Activated naive CD4-positive, alpha-beta T cell treated with anti-CD3 and anti-CD28 coated beads, Interleukin-2, amount 50 U/mL, for 72 hours (primary cell): ENCODE measurements around the gene TBC1D1. TPM values are rescaled to one million over a fixed set of nuclear protein-coding genes. Genes with fewer than 3 reads are reported as not detected.
A peak's percentile ranks its signal among the peaks of the same experiment; 100 is the strongest.

ENCODE experiments used
- ATAC-seq, 2 donors: fragments of 150-1000 bp; cut with Tn5 transposase; 2 replicates each; pipeline ENCODE4 v1.10.0; 2021; ENCODE audit warnings: mild to moderate bottlenecking in 2 of 2, moderate library complexity in 2 of 2
- DNase-seq, 2 donors: peaks; one replicate each; pipeline ENCODE4 v3.0.0; 2021 to 2022; ENCODE audit warnings: low spot score in 2 of 2
- H3K27ac Mint-ChIP-seq, 2 donors: one replicate each; pipeline ENCODE4 v1.8.0; 2022; ENCODE audit warnings: mild to moderate bottlenecking in 2 of 2, mixed read lengths in 2 of 2
- H3K36me3 Mint-ChIP-seq, 2 donors: one replicate each; pipeline ENCODE4 v1.8.0; 2022; ENCODE audit warnings: mixed read lengths in 2 of 2
- H3K9me3 Mint-ChIP-seq, 2 donors: one replicate each; pipeline ENCODE4 v1.8.0; 2022; ENCODE audit warnings: mixed read lengths in 2 of 2
- total RNA-seq, 2 donors: library from RNA; stranded (reverse); gene quantifications; one replicate each; pipeline ENCODE4 v1.2.3, GENCODE V29; 2022

Gene TBC1D1
- total RNA-seq, 2 donors from 2014 or later: 47.1 to 68.6 TPM

DNA sequence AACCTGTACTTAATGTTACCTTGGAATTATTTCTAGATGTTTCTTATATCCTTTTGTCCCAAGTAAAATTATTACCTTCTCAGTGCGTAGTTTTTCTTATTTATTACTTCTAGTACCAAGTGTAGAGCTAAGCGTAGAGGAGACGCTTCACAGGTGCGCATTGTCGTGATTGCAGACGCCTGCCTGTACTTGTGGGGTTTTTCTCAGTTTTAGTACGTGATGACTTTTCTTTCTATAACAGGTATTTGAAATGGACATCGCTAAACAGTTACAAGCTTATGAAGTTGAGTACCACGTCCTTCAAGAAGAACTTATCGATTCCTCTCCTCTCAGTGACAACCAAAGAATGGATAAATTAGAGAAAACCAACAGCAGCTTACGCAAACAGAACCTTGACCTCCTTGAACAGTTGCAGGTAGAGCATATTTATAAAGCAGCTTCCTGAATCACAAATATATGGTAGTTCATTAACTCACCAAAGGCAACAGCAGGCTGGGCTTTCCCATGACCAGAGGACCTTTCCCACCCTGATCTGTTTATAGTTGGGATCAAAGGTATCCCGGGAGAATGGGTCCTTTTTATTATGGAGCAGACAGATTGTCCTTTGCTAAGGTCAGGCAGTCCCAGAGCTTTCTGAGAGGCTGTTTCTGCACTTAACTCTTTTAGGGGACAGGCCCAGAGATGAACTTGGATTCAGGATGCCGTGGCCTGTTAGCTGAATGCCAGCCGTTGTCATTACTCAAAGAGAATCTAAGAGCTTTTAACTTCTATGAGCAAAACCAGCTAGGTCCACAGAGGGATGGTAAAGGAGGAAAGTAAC, 242.2 kb downstream of the TBC1D1 start:
- DNase-seq (no peak), ATAC-seq (no peak)
- Mint-ChIP-seq H3K27ac (peak overlapping the region; percentile 97 to 99), H3K36me3 (peaks cover 24 to 27% of the 10 kb centered on the region in 2 donors), H3K9me3 (no peaks in the 10 kb centered on the region)

DNA sequence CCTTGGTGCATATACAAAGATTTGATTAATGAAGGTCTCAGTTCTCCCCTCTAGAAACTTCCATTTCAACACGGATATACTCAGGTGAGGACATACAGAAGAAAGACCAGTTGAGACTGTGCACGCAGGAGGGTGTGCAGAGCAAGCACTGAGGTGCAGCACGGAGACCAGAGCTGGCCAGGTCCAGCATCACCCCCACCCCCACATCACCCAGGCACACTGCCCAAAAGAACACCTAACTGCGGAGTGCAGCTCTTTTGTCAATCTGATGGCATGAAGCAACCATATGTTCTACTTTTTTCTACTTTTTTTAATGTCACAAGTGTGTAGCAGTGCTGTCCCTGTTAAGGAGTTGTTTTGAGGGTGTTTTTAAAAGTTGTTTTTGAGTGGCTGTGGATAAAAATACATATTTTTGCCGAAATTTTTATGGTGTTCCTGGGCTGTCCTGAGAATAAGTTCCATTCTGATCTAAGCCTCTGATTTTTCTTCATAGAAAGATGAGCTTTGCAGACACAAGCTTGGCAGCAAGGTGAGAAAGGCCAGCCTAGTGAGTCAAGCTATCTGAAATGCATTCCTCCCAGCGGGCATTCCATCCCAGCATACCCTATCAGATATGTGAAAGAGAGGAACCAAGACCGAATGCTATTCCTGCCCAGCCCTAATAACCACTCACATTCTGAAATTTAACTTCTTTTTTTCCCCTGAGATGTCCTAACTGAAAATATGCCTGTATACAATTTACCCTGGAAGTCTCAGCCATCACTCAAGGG, 243.0 kb downstream of the TBC1D1 start:
- DNase-seq: no peak
- Mint-ChIP-seq H3K36me3 (peaks cover 29 to 30% of the 10 kb centered on the region in 2 donors), H3K27ac (peak overlapping the region in 1 of 2 donors; percentile 29), H3K9me3 (no peaks in the 10 kb centered on the region)
- ATAC-seq: no peak

DNA sequence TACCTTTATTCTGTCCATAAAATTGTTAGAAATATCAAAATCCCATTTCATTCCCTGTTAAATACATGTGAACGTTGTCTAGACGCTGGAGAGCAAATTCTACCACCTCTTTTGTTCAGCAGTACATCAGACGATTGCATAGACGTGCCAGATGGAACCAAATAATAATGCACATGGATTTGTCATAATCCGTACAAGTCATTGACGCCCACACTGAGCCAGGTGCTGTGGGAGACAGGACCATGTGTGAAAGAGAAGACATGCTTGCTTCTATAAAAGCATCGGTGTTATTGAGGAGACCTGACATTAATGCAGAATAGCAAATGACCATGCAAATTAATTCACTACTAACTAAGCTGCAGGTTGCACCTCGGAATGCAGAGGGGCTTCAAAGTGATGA, 244.3 kb downstream of the TBC1D1 start:
- Mint-ChIP-seq H3K9me3 (no peaks in the 10 kb centered on the region), H3K27ac (no peak overlapping the region), H3K36me3 (peaks cover 41 to 42% of the 10 kb centered on the region in 2 donors)
- DNase-seq (no peak), ATAC-seq (no peak)

DNA sequence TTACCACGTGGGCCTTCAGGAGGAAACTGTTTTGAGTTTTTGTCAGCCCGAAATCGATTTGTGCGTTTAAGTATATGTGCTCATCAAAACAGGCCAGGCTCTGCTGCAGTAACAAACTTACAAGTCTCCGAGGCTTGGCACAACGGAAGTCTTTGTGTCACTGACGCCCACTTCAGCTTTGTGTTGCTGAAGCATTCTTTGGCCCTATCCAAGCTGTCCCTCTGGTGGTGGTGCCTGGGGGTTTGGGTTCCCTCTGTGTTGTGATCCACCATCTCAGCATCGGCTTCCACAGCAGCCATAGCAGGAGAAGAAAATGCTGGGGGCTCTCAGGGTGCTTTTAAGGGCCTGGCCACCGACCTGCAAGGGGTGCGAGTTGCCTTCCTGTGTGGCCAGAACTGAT, 245.7 kb downstream of the TBC1D1 start:
- DNase-seq: no peak

DNA sequence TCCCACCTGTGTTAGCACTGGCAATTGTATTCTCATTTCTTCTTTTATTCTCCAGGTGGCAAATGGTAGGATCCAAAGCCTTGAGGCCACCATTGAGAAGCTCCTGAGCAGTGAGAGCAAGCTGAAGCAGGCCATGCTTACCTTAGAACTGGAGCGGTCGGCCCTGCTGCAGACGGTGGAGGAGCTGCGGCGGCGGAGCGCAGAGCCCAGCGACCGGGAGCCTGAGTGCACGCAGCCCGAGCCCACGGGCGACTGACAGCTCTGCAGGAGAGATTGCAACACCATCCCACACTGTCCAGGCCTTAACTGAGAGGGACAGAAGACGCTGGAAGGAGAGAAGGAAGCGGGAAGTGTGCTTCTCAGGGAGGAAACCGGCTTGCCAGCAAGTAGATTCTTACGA, 246.2 kb downstream of the TBC1D1 start:
- Mint-ChIP-seq H3K36me3 (peaks cover 44% of the 10 kb centered on the region in 2 donors), H3K9me3 (no peaks in the 10 kb centered on the region), H3K27ac (no peak overlapping the region)
- ATAC-seq (no peak), DNase-seq (no peak)

More for the DNA sequence above, 245.7 kb downstream of the TBC1D1 start:
- Mint-ChIP-seq H3K27ac (no peak overlapping the region), H3K36me3 (peaks cover 44% of the 10 kb centered on the region in 2 donors), H3K9me3 (no peaks in the 10 kb centered on the region)
- ATAC-seq: no peak

DNA sequence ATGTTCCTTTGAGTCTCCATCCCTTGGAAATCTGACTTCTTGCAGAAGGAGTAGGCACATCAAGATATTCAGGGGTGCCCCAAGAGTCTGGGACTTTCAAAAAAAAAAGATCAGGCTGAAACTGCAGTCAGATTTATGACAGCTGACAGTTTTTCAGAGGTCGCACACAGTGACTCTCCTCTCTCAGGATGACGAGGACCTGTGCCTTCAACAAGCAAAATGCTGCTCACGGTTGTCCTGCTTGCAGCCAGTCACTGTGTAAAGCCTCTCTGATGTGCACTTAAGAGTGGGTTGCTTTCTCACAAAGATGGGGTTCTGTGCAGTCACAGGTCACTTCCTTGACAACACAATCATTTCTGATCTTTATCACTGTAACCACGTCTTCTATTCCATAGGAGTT, 247.5 kb downstream of the TBC1D1 start:
- DNase-seq: no peak
- Mint-ChIP-seq H3K9me3 (no peaks in the 10 kb centered on the region), H3K36me3 (peaks cover 38 to 42% of the 10 kb centered on the region in 2 donors), H3K27ac (no peak overlapping the region)
- ATAC-seq: peak; percentile 55 to 57

DNA sequence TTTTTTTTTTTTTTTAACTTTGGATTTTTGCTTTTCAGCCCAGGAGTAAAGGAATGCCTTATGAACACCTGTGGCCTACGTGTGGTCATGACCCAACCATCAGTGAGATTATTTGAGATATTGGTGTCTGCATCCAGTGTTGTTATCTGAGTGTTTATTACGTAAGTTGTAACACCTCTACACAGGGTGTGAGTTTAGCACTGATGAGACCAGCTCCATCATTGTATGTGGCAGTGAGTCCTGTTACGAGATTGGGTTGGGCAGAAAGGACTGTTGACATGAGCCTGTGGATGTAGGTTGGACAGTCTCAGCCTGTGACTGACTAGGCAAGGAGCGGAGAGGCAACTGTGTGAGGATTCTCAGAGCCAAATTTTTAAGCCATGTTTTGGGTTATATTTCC, 248.3 kb downstream of the TBC1D1 start:
- ATAC-seq (no peak), DNase-seq (no peak)
- H3K36me3 Mint-ChIP-seq: peaks cover 30 to 37% of the 10 kb centered on the region in 2 donors
- H3K9me3 Mint-ChIP-seq: no peaks in the 10 kb centered on the region
- H3K27ac Mint-ChIP-seq: no peak overlapping the region

DNA sequence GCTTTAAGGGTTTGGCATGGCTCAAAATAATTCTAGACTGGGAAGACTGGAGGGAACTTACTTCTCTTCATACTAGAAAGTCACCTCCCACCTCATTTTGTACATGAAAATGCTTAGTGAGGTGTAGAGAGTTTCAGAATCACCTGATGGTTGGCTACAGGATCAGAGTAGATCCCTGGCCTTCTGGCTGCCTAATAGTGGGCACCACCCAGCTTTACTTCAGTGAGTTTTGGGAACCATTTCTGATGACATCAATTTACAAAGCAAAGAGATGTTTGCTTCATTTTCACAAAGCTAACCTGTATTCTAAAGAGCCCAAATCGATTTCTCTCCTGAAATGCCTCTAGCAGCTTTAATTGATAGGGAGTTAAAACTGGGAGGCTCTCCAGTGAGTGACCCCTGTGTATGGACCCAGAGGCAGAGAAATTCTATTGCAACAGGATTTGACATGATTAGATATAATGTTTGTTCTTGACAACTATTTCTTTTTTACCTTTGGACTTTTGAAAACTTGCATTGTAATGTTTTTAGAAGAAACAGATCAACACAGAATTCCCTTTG, 249.8 kb downstream of the TBC1D1 start:
- Mint-ChIP-seq H3K36me3 (peaks cover 20 to 31% of the 10 kb centered on the region in 2 donors), H3K27ac (no peak overlapping the region), H3K9me3 (no peaks in the 10 kb centered on the region)
- DNase-seq: no peak
- no peak for ATAC-seq

DNA sequence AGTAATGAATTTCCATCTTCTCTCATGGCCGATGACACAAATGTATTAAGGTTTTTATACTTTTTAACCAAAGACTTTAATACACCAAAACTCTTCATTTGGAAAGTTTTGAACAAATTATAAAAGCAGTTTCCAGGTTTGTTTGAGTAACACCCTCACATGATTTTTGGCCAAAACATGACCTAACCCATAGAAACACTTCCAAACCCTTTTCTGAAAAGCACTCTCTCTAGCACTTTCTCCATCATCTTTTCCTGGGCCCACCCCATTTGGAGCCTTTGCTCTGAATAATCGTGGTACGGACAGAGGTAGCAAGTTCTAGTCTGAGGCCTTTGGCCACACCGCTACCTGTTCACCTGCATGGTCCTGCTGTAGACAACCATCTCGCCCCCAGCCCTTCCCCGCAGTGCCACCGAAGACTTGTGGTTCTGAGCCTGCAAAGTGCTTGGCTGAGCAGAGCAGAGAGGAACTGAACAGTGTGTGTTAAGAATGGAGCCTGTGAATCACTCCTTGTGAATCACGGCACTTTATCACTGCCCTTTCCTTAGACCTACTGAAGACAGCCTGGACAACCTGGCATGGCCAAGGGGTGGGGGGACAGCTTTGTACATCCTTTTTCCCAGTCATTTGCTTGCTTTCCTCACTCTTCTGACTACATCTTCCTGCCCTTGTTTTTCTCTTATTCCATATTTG, 251.1 kb downstream of the TBC1D1 start:
- ATAC-seq: peak; percentile 30 to 79
- no peaks in the 10 kb centered on the region for H3K9me3 Mint-ChIP-seq

DNA sequence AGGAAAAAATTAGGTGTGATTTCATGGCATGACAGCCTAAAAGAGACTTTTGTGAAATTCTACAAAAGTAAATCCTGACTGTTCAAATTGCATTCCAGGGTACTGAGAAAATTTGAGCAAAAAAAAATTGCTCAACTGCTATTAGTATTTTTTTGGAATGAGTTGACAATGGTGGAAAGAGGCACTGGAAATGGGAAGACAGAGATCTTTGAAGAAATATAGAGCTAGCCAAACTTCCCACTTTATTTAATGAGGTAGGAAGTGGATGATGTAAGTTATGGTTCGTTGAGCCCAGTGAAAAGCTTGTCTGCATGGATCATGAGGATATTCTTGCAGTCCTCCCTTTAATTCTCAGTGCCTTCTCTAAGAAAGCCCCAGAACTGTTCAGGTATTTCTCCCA, 253.1 kb downstream of the TBC1D1 start:
- ATAC-seq (no peak), DNase-seq (no peak)
- Mint-ChIP-seq H3K27ac (no peak overlapping the region), H3K9me3 (peaks cover 0 to 6% of the 10 kb centered on the region in 2 donors), H3K36me3 (peaks cover 20 to 22% of the 10 kb centered on the region in 2 donors)

More for the DNA sequence above, 251.1 kb downstream of the TBC1D1 start:
- H3K27ac Mint-ChIP-seq: no peak overlapping the region
- no peak for DNase-seq
- H3K36me3 Mint-ChIP-seq: peaks cover 20 to 31% of the 10 kb centered on the region in 2 donors

DNA sequence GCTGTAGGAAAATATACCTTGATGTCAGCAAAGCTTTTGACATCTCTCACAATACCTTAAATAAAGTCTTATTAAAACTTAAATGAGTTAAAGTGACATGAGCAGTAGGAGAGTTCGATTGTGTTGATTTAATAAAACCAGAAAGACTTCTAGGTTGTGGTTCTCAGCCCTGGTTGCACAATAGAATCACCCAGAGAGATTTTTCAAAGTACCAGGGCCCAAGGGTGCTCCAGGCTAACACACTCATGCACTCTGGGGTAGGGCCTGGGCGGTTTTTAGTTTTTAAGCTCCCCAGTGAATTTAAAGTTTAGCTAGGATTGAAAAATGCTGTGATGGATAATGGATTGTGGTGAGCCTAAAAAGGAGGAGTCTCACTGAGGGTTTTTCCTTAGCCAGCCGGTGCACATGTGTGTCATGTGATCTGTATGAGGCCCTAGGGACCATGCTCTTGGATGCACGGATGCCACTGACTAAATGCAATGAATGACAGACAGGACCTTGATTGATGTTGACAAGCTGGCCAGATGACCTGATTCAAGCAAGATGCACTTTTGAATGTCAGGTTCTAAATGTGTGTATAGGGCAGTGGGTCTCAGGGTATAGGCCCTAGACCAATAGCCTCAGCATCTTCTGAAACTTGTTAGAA, 254.3 kb downstream of the TBC1D1 start:
- H3K27ac Mint-ChIP-seq: no peak overlapping the region
- ATAC-seq (no peak), DNase-seq (no peak)
- peaks cover 0 to 6% of the 10 kb centered on the region in 2 donors for H3K9me3 Mint-ChIP-seq
- H3K36me3 Mint-ChIP-seq: peaks cover 11 to 12% of the 10 kb centered on the region in 2 donors

DNA sequence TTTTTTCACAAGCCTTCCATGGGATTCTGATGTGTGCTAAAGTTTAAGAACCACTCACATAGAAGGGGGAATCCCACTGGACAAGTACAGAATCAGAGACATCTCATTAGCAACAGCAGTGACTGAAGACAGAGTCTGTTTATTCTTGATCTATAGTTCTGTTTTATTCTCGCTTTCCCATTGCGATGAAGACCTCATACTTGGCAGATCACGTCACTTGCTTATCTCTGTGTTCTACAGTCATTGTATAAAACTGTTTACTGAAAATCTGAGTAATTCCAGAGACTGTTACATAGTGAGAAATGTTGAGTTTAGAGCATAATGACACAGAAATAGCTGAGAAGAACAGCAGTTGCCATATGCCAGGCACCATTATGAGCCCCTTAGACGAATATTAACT, 254.9 kb downstream of the TBC1D1 start:
- H3K36me3 Mint-ChIP-seq: peaks cover 7 to 8% of the 10 kb centered on the region in 2 donors
- ATAC-seq (peak in 1 of 2 donors; percentile 20), DNase-seq (no peak)
- H3K9me3 Mint-ChIP-seq: peaks cover 0 to 6% of the 10 kb centered on the region in 2 donors
- no peak overlapping the region for H3K27ac Mint-ChIP-seq

DNA sequence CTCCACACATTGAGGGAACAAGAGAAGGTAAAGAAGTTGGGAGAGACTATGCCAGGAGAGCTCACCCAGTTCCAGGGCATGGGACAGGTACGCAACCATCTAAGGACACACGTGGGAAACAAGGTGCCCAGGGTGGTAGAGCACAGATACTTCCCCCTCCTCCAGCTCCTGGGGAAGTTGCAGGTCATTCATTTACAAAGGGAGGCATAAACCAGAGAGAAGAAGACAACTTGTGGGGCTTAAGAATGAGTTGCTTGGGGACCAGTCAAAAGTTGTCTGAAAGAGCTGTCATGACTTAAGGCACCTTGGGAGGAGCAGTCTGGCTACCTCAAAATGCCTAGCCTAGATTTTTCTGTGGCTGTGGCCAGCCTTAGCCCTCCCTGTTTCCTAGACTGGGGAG, 255.5 kb downstream of the TBC1D1 start:
- Mint-ChIP-seq H3K9me3 (peaks cover 0 to 6% of the 10 kb centered on the region in 2 donors), H3K36me3 (peaks cover 7 to 8% of the 10 kb centered on the region in 2 donors), H3K27ac (no peak overlapping the region)
- ATAC-seq (no peak), DNase-seq (no peak)

DNA sequence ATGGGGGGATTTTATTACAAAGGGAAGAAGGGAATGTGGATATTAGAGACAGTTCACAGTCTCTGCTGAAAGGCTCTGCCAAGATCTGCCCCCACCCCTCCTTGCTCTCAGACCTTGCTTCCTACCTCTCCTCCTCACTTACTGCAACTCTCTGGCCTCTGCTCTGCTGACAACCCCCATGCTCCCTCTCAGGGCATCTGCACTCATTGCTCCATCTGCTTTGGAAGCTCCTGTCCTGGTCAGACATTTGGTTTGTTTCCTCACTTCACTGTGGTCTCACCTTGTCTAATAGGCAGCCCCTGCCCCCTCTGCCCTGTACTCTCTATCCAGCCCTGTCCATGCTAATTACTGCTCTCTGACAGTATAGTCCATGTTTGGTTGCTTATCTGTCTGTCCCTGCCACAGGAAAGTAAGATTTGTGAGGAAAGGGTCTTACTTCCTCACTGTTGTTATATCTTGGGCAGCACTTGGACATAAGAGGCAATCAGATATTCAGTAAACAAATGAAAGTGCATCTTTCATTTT, 258.6 kb downstream of the TBC1D1 start:
- ATAC-seq: no peak
- peaks cover 2 to 8% of the 10 kb centered on the region in 2 donors for H3K36me3 Mint-ChIP-seq
- DNase-seq: no peak
- H3K9me3 Mint-ChIP-seq: peaks cover 0 to 6% of the 10 kb centered on the region in 2 donors
- peak overlapping the region in 1 of 2 donors; percentile 87 for H3K27ac Mint-ChIP-seq

DNA sequence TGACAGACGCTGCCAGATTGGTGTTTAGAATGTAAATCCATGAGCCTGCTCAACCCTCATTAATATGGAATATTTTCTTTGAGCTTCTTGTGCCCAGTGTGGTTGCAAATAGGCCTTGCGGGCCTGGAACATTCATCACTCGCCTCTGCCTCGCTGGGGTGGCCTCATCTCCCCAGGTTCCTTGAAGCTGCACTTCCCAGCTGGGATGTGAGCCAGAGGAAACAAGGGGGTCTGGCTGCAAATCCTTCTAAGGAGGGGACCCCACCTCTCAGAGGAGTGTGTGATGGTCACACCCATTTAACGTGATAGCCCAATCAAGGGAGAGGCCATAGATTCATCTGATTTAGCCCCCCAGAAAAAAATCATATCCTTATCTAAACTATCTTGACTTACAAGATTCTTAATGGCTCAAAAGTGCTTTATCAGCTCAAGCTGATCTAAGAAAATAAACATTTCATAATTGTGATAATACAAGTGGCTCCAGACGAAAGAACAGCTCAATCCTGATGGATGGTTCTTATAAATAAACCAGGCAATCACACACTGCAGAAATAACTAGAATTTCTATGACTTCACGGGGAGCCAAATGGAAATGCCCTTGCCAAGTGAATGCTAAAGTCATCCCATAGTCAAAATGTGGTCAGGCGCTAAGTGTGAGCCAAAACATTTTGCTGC, 259.2 kb downstream of the TBC1D1 start:
- Mint-ChIP-seq H3K36me3 (peaks cover 0 to 8% of the 10 kb centered on the region in 2 donors), H3K27ac (no peak overlapping the region), H3K9me3 (peaks cover 0 to 6% of the 10 kb centered on the region in 2 donors)
- no peak for ATAC-seq
- DNase-seq: no peak
